Measurements from ENCODE around the gene SIRPB2.
A peak's percentile ranks its signal among the peaks of the same experiment; 100 is the strongest.
"Not testable (repeated sequence)": the region's sequence is repeated elsewhere in the genome, so short reads cannot be mapped to it uniquely, and the experiment has no call there.

SIRPB2 gene

GRCh38 chr20:1503564-1504227 lies 12.5 kb upstream of the SIRPB2 start:
- TF ChIP-seq CTCF (IDR thresholded peaks at IDR 0.05) (peak; percentile 98), ZFX (IDR thresholded peaks at IDR 0.05; ENCODE audit: borderline replicate concordance) (no peak)
- H3K27ac ChIP-seq, result no peak overlapping the region

GRCh38 chr20:1500496-1500895 lies 9.3 kb upstream of the SIRPB2 start:
- no peak for TF ChIP-seq CTCF (IDR thresholded peaks at IDR 0.05)
- no peak for TF ChIP-seq ZFX (IDR thresholded peaks at IDR 0.05; ENCODE audit: borderline replicate concordance)
- H3K27ac ChIP-seq, result no peak overlapping the region

- TF ChIP-seq ZFX (IDR thresholded peaks at IDR 0.05; ENCODE audit: borderline replicate concordance), result no peak
- H3K27ac ChIP-seq, result no peak overlapping the region
These were observed 8.6 kb upstream of the SIRPB2 start for GRCh38 chr20:1499528-1500420.

- not testable (repeated sequence) for H3K27ac ChIP-seq
These were observed 6.2 kb upstream of the SIRPB2 start for GRCh38 chr20:1497371-1497770.

- H3K27ac ChIP-seq, result no peak overlapping the region
- TF ChIP-seq ZFX (IDR thresholded peaks at IDR 0.05; ENCODE audit: borderline replicate concordance), result no peak
- no peak for TF ChIP-seq CTCF (IDR thresholded peaks at IDR 0.05)
These were observed 5.7 kb upstream of the SIRPB2 start for GRCh38 chr20:1496930-1497329.

- TF ChIP-seq ZFX (IDR thresholded peaks at IDR 0.05; ENCODE audit: borderline replicate concordance) (no peak), CTCF (IDR thresholded peaks at IDR 0.05) (no peak)
- no peak overlapping the region for H3K27ac ChIP-seq
These were observed 3.2 kb upstream of the SIRPB2 start for GRCh38 chr20:1494436-1494835.

GRCh38 chr20:1493536-1493935 lies 2.3 kb upstream of the SIRPB2 start:
- TF ChIP-seq ZFX (IDR thresholded peaks at IDR 0.05; ENCODE audit: borderline replicate concordance) (no peak), CTCF (IDR thresholded peaks at IDR 0.05) (no peak)

GRCh38 chr20:1491860-1492642 lies 831 bp upstream of the SIRPB2 start:
- H3K27ac ChIP-seq, result no peak overlapping the region
- no peak for TF ChIP-seq ZFX (IDR thresholded peaks at IDR 0.05; ENCODE audit: borderline replicate concordance)
- TF ChIP-seq CTCF (IDR thresholded peaks at IDR 0.05), result no peak

More at GRCh38 chr20:1493536-1493935, 2.3 kb upstream of the SIRPB2 start:
- no peak overlapping the region for H3K27ac ChIP-seq
